Hematopoietic multipotent progenitor cell treated with erythropoietin and hydrocortisone succinate and interleukin-3 and kit ligand, for 8 days (in vitro differentiated cells): Measurements from ENCODE around the gene TARM1.
A peak's percentile ranks its signal among the peaks of the same experiment; 100 is the strongest.
"Not testable (repeated sequence)": the region's sequence is repeated elsewhere in the genome, so short reads cannot be mapped to it uniquely, and the experiment has no call there.

Experiments
- DNase-seq: peaks from one replicate; pipeline ENCODE4 v3.0.0-alpha.2; 2015

TARM1 gene

DNA sequence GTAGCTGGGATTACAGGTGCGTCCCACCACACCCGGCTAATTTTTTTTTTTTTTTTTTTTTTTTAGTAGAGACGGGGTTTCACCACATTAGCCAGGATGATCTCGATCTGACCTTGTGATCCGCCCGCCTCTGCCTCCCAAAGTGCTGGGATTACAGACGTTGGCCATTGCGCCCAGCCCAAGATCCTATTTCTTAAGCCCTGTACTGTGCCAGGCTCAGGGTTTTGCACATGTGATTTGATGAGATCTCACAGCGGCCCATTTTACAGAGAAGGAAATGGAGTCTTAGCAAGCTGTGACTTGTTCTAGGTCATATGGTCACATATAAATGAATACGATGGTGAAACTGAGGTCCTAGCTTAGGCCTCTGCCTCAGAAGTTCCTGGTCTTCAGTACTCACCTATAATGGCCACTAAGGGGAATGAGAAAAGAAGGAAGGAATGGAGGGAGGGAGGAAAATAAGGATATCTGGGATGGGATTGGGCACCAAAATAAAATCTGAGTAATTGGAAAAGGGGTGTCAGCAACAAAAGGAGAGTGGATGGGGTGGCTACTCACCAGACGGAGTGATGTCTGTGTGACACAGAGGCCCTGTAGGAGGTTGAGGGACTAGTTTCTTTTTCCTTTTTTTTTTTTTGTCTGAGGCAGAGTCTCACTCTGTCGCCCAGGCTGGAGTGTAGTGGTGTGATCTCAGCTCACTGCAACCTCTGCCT is 18.2 kb upstream of the TARM1 start:
- no peak for DNase-seq

DNA sequence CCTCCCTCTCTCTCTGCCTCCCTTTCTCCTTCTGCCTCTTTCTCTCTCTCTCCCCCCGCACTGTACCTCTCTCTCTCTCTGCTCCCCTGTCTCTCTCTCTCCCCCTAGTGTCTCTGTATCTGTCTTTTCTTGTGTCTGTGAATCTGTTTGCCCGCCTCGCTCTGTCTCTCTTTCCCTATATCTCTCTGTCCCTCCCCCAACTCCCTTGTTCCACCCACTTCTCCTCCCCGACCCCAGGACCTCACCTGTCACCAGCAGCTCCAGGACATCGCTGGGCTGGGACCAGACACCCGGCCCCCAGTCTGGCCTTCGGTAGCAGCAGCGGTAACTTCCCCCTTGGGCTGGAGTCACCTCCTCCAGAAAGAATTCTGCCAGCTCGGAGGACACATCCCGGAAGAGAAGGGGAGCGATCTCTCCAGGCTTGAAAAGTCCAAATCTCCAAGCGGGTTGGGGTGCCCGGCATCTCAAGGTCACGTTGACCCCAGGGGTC is 15.5 kb upstream of the TARM1 start:
- peak; percentile 47 for DNase-seq

DNA sequence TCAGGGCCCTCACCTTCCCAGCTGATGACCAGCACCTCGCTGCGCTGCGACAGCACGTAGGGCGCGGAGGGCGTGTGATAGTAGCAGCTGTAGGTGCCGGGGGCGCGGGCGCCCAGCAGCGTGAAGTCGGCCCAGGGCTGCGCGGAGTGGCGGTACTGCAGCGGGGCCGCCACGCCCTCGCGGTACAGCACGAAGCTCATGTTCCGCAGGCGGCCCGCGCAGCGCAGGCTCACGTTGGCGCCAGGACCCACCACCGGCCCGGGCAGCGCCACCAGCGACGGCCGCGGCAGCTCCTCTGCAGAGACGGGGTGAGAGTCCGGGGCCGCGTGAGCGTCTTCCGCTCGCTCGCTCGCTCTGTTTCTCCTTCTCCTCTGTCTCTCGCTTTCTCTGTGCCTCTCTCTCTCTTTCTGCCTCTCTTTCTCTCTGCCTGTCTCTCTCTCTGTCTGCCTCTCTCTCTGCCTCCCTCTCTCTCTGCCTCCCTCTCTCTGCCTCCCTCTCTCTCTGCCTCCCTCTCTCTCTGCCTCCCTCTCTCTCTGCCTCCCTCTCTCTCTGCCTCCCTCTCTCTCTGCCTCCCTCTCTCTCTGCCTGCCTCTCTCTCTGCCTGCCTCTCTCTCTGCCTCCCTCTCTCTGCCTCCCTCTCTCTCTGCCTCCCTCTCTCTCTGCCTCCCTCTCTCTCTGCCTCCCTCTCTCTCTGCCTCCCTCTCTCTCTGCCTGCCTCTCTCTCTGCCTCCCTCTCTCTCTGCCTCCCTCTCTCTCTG is 14.9 kb upstream of the TARM1 start:
- peak; percentile 15 for DNase-seq

DNA sequence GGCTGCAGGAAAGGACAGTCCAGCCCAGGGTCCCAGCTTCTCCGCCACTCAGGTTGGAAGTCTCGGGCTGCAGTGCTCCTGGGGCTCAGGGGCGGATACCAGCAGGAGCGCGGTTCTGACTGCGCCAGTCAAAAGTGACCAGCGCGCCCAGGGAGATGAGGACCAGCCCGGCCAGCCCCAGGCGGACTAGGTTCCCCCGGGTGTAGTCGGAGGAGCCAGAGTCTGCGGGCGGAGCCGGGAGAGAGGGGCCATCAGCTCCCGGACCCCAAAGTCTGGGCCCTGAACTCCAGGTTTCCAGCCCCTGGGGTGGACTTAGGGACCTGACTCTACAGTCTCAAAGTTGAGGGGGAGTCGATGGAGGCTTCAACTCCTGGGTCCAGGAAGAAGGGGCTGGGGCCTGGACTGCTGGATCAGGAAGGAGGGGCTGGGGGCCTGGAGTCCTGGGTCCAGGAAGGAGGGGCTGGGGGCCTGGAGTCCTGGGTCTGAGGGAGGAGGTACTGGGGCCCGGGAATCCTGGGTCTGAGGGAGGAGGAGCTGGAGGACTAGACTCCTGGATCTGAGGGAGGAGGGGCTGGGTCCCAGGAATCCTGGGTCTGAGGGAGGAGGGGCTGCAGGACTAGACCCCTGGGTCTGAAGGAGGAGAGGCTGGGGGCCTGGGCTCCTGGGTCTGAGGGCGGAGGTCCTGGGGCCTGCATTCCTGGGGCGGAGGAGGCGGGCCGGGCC is 14.1 kb upstream of the TARM1 start:
- DNase-seq, result no peak

DNA sequence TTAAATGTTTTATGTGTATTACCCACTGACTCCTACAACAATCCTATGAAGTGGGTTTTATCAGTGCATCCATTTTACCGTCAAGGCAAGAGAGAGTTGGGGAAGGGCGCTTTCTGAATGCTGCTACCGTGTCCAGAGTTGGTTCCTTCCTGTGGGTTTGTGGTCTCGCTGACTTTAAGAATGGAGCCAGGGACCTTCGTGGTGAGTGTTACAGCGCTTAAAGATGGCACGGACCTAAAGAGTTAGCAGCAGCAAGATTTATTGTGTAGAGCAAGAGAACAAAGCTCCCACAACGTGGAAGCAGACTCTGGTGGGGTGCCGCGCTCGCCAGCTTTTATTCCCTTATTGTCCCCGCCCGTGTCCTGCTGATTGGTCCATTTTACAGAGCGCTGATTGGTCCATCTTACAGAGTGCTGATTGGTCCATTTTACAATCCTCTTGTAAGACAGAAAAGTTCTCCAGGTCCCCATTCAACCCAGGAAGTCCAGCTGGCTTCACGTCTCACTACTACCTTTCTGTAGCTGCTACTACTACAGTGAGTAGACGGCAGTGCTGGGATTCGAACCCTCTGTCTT is 13.3 kb upstream of the TARM1 start:
- no peak for DNase-seq

DNA sequence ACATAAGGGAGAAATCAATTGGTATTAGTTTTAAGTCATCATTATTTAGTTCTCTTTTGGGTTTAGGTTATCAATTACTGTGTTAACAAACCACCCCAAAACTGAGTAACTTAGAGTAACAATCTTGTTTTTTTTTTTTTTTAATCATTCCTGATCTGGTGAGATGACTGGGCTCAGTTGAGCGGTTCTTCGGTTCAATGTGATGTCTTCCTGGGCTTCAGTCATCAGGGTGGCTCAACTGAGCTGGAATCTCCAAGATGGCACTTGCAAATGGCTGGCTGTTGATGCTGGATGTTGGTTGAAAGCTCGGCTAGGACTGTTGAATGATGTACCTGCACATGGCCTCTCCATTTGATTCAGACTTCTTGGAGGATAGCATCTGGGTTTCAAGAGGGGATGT is 3.2 kb upstream of the TARM1 start:
- no peak for DNase-seq

DNA sequence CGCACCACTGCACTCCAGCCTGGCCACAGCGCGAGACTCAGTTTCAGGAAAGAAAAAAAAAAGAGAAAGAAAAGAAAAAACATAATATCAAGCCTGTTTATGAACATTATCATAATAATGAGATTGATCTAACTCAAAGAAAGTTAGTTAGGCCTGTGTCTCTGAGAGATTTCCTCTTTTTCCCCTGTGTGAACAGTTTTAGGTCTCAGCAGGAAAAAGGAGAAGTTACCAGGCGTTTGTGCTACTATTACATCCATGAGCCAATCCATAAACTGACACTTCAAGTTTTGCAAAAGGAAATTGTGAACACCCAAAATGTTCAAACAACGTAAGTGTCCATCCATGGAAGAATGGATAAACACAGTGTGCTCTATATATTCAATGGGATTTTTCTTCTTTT is 3.8 kb downstream of the TARM1 start:
- DNase-seq, result no peak

DNA sequence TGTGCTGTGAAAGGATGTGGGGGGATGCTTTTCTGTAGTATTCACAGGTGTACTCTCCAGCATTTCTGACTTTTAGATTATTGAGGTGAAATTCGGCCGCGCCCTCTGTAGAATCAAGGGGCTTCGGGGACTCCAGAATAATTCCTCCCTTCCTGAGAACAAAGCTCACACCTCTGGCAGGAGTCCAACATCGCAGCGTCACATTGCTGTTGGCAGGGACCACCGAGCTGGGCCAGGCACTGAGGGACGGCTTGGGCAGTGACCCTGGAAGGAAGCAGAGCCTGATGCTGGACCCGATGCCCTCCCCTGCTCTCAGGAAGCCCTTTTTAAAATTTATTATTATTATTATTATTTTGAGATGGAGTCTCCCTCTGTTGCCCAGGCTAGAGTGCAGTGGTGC is 6.3 kb downstream of the TARM1 start:
- no peak for DNase-seq

DNA sequence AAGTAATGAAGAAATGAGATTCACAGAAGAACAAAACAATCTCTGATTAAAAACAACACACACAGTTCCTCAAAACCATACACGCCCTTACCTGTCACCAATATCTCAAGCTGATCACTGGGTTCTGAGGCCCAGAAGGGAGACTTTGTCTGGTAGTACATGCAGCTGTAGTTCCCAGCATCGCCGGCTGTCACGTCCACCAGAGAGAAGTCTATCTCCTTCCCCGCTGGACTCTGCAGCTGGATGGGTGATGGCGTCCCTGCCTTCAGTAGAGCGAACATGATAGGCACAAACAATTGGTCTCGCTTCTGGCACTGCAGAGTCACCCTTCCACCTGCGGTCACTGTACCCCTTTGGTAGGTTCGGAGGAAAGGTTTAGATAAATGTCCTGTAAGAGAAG is 7.3 kb downstream of the TARM1 start:
- no peak for DNase-seq

DNA sequence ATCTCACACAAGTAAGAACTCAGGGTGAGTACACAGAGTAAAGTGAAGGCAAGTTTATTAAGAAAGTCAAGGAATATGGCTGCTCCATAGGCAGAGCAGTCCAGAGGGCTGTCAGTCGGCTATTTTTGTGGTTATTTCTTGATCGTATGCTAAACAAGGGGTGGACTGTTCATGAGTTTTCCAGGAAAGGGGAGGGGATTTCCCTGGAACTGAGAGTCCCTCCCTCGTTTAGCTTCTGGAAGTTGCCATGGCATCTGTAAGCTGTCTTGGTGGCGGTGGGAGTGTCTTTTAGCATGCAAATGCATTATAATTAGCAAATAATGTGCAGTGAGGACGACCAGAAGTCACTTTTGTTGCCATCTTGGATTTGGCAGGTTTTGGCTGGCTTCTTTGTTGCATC is 11.7 kb downstream of the TARM1 start:
- DNase-seq, result no peak

DNA sequence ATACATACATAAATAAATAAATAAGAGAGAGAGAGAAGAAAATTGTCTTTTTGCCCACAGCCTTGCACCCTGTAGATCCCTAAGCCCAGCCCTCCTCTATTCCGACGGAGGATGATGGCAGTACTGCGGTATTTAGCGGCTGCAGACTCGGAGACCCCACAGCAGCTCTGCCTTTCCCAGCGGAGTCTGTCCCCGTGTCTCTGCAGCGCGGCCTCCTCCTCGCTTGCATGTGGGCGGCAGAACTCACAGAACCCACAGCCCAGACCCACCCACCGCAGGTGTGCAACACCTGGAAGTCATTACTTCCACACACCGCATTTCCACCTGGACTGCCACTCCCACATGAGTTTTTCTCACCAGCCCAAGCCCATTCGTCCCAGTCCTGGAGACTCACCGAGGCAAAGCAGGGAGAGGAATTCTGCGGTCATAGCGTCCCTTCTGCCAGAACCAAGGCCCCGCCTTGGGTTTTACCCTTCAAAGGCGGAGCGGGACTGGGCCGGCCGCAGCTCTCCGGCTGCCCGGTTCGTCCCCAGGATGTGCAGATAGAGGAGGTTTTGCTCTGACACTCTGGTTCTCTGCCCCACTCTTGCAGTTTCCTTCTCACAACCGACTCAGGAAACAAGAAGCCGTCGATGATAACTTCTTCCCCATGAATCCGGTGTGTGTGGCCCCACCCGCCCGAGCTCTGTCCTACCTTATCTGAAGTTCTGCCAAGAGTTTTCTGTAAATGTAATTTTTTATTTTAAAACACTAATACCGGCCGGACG is 17.6 kb downstream of the TARM1 start, which contains the start of gene VSTM1:
VSTM1 (minus strand) TSS at position 548 of the 767 bp plus-strand sequence; CDS start at position 428, 120 bp downstream.
- DNase-seq, result no peak

DNA sequence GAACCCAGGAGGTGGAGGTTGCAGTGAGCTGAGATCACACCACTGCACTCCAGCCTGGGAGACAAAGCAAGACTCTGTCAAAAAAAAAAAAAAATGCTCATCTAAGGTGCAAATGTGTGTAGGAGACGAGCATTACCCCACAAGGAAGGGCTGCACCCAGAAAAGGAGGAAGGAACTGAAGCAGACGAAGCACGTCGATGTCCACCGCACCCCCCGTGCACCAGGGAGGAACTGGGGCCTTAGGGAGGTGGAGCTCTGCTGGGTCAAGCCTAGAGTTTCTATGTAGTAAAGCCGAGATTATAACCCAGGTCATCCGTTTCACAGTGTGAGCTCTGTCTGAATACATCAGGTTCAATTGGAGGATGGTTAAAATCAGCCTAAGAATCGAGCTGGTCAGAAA is 18.5 kb downstream of the TARM1 start:
- DNase-seq, result no peak

DNA sequence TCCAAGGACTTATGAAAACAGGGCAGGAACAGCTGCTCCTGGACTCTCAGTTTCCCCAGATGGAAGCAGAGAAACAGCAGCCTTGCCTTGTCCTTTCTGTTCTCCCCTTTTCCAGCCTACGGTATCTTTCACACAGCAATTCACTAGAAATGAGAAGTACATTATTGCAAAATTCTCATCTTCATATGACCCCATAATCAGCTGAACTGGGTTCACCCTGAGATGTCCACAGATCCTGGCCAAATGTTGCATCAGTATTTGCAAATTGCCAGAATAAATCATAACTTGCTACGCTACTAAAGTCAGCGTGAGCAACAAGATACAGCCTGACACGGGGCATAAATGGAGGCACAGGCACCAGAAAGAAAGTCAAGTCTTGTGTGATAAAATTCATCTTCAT is 33.5 kb downstream of the TARM1 start:
- DNase-seq, result no peak

DNA sequence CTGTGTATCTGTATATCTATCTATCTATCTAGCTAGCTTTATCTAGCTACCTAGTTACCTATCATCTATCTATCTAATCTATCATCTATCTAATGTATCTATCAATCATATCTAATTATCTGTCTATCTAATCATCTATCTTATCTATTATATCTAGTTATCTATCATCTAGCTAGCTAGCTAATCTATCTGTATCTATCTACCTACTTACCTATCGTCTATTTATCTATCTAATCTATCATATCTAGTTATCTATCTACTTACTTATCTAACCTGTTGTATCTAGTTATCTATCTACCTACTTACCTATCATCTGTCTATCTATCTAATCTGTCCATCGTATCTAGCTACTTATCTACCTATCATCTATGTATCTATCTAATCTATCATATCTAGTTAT is 35.4 kb downstream of the TARM1 start:
- DNase-seq, result no peak

DNA sequence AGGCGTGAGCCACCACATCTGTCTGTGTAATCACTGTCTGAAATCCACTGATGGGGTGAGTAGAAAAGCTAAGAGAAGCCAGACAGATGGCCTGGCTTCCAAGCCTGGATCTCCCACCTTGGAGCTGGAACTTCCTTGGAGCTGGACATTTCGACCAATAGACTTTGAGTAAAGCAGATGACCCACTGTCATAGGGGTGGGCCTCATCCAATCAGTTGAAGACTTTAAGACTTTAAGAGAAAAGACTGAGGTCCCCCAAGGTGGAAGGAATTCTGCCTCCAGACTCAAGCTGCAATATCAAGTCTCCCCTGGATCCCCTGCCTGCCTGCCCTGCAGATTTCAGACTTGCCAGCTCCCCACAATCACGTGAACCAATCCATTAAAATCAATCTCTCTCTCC is 38.2 kb downstream of the TARM1 start:
- DNase-seq, result no peak

DNA sequence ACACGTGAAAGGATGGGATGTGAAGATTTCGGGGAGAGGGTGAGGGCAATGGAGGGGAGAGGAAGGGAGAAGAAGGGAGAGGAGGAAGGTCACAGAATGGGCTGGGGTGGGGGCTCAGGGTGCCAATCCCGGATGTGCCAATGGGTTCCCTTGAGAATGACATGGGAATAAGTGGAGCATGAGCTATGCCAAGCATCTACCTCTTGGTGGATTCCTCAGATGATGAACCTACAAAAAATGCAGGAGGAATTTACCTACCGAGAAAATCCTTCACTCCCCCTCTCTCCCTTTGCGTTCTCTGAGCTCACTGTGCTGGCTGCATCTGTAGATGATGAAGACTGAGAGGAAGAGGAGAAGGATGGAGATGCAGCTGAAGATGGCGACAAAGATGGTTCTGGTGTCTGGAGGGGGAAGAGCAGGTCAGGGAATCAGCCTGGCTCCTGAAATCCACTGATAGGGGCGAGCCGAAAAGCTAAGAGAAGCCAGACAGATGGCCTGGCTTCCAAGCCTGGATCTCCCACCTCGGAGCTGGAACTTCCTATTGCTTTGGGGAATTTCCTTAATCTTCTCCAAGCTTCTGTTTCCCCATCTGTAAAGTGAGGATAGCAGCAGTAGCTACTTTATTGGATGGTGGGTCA is 39.1 kb downstream of the TARM1 start:
- DNase-seq, result no peak

DNA sequence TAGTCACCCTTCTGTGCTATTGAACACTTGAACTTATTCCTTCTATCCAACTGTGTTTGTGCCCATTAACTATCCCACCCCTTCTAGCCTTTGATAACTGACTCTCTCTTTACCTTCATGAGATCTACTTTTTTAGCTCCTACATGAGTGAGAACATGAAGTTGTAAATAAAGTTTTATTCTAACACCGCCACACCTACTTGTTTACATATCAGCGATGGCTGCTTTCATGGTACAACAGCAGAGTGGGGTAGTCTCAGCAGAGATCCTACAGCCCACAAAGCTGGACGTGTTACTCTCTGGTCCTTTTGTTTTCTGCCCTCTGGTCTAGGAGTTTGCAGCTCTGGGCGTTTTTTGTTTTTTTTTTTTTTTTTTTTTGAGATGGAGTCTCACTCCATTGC is 41.2 kb downstream of the TARM1 start:
- no peak for DNase-seq

DNA sequence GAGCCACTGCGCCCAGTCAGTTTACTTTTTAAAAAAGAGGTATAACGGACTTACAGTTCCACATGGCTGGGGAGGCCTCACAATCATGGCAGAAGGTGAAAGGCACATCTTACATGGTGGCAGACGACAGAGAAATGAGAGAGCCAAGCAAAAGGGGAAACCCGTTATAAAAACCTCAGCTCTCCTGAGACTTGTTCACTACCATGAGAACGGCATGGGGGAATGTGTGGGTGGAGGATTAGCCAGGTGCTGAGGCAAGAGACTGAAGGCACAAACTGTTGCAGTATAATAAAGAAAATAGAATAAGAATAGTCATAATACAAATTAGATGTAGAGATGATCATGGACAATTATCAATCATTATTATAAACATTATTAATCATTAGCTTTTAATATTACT is 44.6 kb downstream of the TARM1 start:
- DNase-seq, result not testable (repeated sequence)

DNA sequence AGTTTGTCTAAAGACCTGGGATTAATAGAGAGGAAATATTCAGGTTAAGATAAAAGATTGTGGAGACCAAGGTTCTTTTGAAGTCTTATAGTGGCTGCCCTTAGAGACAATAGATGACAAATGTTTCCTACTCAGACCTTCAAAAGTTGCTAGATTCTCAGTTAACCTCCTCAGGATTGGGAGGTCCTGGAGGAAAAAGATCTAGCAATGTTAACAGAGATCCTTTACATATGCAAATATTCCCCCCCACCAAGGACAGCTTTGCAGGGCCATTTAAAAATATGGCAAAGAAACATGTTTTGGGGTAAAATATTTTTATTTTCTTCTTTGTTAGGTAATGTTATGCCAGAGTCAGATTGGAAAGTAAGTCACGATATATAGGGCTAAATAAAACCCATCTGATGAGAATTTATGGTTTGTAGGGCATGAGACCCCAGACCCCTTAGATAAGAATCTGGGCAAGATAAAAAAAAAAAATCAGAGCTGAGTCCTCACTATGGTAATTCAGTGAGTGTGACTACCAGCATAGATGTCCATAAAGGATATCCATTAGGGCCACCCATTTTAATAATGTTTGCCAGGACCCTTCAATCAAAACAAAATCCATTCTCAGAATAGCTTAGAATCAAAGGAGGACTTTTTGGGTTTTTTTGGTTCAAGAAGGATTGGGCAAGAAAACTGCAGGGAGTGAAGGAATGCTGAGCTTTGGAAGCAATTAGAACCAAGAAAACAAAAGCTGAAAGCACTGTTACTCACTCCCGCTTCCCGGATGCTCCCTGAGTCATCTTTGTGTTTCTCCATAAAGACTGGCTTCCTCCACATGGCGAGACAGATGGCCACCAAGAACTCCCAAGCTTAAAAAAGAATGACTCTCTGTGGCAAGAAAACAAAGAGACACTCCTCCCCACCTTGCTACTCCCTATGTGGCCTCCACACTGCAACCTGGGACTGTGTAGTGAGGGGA is 45.7 kb downstream of the TARM1 start:
- DNase-seq, result no peak

DNA sequence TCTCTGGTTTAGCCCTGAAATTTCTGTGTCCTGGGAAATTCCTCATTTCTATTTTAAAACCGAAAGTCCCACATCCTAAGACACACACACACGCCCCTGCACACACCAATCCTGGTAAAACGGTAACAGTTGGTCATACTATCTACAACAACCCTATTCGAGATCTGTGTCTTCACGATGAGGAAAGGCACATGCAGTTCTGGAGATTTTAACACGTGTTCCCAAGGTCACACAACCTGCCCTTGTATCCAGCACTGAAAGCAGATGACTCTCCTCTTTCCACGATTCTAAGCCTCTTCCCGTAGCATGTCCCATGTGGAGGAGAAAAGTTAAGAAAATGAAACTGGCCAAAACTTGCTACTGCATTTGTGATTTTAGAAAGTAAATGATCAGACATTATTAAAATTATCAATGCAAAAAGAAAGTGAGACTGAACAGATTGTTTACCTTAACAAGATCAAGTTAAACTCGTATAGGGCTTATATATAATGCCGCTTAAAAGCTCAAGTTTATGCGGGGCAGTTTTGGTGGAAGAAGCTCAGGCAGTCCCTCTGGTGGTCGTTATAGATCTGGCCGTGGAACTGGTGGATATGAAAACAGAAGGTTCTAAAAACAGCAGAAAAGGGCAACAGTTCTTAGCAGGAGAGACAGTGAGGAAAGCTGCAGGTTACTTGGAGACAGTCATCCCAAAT is 50.1 kb downstream of the TARM1 start:
- DNase-seq, result peak; percentile 11
